ENCODE measurements around the gene ELF1. TPM values are rescaled to one million over a fixed set of nuclear protein-coding genes. Genes with fewer than 3 reads are reported as not detected.
A peak's percentile ranks its signal among the peaks of the same experiment; 100 is the strongest.
"Not testable (repeated sequence)": the region's sequence is repeated elsewhere in the genome, so short reads cannot be mapped to it uniquely, and the experiment has no call there.

The ELF1 gene
- total RNA-seq, 1 experiment from 2014 or later, result 15.3 TPM

DNA sequence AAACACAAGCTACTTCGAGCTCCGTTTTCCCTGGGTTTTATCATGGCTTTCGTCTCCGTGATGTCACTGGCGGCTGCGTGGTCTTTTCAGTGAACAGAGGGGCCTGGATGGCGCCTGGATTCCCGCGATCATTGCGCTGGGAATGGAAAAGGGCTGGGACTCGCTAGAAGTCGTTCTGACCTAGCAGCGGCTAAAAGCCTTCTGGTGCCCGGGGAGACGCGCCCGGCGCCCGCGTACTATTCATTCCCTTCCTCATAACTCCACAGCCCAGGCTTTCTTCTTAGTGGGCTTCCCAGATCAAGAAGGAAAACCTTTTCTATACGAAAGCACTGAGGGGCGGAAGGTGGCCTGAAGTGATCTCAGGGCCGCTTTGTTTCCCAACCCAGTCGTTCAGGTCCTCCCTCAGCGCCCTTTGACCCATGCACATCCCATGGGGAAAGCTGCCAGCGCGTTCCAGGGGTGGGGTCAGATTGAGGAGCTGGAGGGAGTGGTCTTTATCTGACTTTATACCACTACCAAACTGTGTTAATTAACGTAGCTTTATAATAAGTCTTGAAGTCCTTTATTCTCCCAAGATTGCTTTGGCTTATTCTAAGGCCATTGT lies 96.6 kb downstream of the ELF1 start:
- no peaks in the 10 kb centered on the region for H3K27me3 ChIP-seq (ENCODE audit: low read length)
- no peaks in the 10 kb centered on the region for H4K20me1 ChIP-seq (ENCODE audit: low read length)
- no peaks in the 10 kb centered on the region for H3K9me2 ChIP-seq (replicated peaks; ENCODE audit: low read length)
- H3K79me2 ChIP-seq (ENCODE audit: low read length), result peaks cover 25% of the 10 kb centered on the region
- CTCF ChIA-PET, result no interaction called here
- no peaks in the 10 kb centered on the region for H3K9me3 ChIP-seq (ENCODE audit: low read length)
- H3F3A ChIP-seq (ENCODE audit: low read length, unreplicated experiment), result no peaks in the 10 kb centered on the region
- DNase-seq (no peak), ATAC-seq (no peak)
- no peak overlapping the region for H3K9ac ChIP-seq (ENCODE audit: low read length)
- TF ChIP-seq EZH2phosphoT487 (IDR thresholded peaks at IDR 0.05; ENCODE audit: borderline replicate concordance, low read length), result no peak
- TF ChIP-seq EZH2 (IDR thresholded peaks at IDR 0.05; ENCODE audit: low read length, unreplicated experiment), result no peak
- TF ChIP-seq, protein P1, sequence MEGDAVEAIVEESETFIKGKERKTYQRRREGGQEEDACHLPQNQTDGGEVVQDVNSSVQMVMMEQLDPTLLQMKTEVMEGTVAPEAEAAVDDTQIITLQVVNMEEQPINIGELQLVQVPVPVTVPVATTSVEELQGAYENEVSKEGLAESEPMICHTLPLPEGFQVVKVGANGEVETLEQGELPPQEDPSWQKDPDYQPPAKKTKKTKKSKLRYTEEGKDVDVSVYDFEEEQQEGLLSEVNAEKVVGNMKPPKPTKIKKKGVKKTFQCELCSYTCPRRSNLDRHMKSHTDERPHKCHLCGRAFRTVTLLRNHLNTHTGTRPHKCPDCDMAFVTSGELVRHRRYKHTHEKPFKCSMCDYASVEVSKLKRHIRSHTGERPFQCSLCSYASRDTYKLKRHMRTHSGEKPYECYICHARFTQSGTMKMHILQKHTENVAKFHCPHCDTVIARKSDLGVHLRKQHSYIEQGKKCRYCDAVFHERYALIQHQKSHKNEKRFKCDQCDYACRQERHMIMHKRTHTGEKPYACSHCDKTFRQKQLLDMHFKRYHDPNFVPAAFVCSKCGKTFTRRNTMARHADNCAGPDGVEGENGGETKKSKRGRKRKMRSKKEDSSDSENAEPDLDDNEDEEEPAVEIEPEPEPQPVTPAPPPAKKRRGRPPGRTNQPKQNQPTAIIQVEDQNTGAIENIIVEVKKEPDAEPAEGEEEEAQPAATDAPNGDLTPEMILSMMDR (conservative IDR thresholded peaks at IDR 0.05; ENCODE audit: low read depth, low read length), result no peak
- no peak overlapping the region for H3K4me3 ChIP-seq (ENCODE audit: low read length)
- peaks cover 7% of the 10 kb centered on the region for H3K4me1 ChIP-seq (ENCODE audit: insufficient read depth, low read length)
- BruUV-seq (replicated peaks), result no TSS peak
- H2AFZ ChIP-seq (ENCODE audit: low read length), result no peak overlapping the region
- no peak overlapping the region for H3K27ac ChIP-seq (ENCODE audit: low read length)
- H3K36me3 ChIP-seq (ENCODE audit: low read depth, low read length), result no peaks in the 10 kb centered on the region
- H3K4me2 ChIP-seq (ENCODE audit: low read length), result no peak overlapping the region
- POLR2A ChIA-PET (ENCODE audit: unreplicated experiment), result no interaction called here
- intact Hi-C loops (cut with micrococcal nuclease), result loop anchor here (5.0 kb wide), 1 partner anchor 145 kb away; no protein-coding TSS in a partner anchor

DNA sequence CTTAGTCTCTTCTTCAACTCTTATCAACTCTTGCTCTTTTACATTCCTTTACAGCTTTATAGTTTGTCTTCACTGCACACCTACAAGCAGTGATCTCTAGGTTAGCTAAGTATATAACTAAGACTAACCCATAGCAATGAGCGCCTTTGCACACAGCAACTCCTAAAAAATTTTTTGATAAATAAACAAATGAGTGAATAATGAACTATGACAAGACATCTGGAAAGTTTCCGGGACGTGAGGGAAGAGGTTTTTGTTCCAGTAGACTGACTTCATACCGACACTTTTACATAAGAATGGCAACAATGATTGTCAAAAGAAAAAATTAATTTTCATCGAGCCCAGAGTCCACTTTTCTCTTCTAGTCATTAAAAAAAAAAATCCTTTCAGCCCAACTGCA lies 98.3 kb downstream of the ELF1 start:
- DNase-seq (peak; percentile 19), ATAC-seq (peak; percentile 26)
- intact Hi-C loops (cut with micrococcal nuclease), result loop anchor here (2.0 to 5.0 kb wide), 2 partner anchors 140 to 144 kb away; partner anchors contain the start of gene WBP4
- H3K9me2 ChIP-seq (replicated peaks; ENCODE audit: low read length), result no peaks in the 10 kb centered on the region
- H4K20me1 ChIP-seq (ENCODE audit: low read length), result no peaks in the 10 kb centered on the region
- H3K9ac ChIP-seq (ENCODE audit: low read length), result peak overlapping the region; percentile 67
- H3K27ac ChIP-seq (ENCODE audit: low read length), result peak overlapping the region; percentile 61; the same call in 1 of the 2 replicates
- no peaks in the 10 kb centered on the region for H3K27me3 ChIP-seq (ENCODE audit: low read length)
- BruUV-seq (replicated peaks), result no TSS peak
- peaks cover 7% of the 10 kb centered on the region for H3K4me1 ChIP-seq (ENCODE audit: insufficient read depth, low read length)
- no peaks in the 10 kb centered on the region for H3F3A ChIP-seq (ENCODE audit: low read length, unreplicated experiment)
- ChIA-PET POLR2A (ENCODE audit: unreplicated experiment) (interaction anchor here (0.6 to 0.7 kb wide), 3 partner anchors 100 to 275 kb away, joined by 3 to 6 read pairs (median 4); no protein-coding TSS in a partner anchor), CTCF (interaction anchor here (0.9 to 1.0 kb wide), 2 partner anchors 66 to 131 kb away, joined by 3 to 5 read pairs; partner anchors contain the start of gene SLC25A15)
- TF ChIP-seq EZH2phosphoT487 (IDR thresholded peaks at IDR 0.05; ENCODE audit: borderline replicate concordance, low read length) (no peak), EZH2 (IDR thresholded peaks at IDR 0.05; ENCODE audit: low read length, unreplicated experiment) (no peak)
- TF ChIP-seq, protein P1 (conservative IDR thresholded peaks at IDR 0.05; ENCODE audit: low read depth, low read length), result no peak
- no peaks in the 10 kb centered on the region for H3K36me3 ChIP-seq (ENCODE audit: low read depth, low read length)
- H3K9me3 ChIP-seq (ENCODE audit: low read length), result no peaks in the 10 kb centered on the region
- H3K4me2 ChIP-seq (ENCODE audit: low read length), result peak overlapping the region; percentile 83
- H3K79me2 ChIP-seq (ENCODE audit: low read length), result peaks cover 31% of the 10 kb centered on the region
- H3K4me3 ChIP-seq (ENCODE audit: low read length), result peak overlapping the region; percentile 84
- H2AFZ ChIP-seq (ENCODE audit: low read length), result peak overlapping the region; percentile 96

DNA sequence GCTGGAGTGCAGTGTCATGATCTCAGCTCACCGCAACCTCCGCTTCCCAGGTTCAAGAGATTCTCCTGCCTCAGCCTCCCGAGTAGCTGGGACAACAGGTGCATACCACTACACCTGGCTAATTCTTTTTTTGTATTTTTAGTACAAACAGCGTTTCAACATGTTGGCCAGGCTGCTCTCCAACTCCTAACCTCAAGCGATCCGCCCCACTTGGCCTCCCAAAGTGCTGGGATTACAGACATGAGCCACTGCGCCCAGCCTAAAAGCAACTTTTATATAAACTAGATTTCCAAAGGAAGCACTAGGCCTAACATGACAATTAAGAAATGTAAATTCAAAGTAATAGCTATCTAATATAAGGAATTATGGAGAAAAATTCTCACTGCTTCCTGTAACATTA lies 99.2 kb downstream of the ELF1 start:
- H2AFZ ChIP-seq (ENCODE audit: low read length); H3K36me3 ChIP-seq (ENCODE audit: low read depth, low read length): not testable (repeated sequence)
- CTCF ChIA-PET, result interaction anchor here (1.0 kb wide), 1 partner anchor 130 kb away, joined by 5 read pairs; the partner anchor contains the start of gene SLC25A15

More for the DNA sequence above, 99.2 kb downstream of the ELF1 start:
- H3K79me2 ChIP-seq (ENCODE audit: low read length), result peaks cover 31% of the 10 kb centered on the region
- ATAC-seq; BruUV-seq (replicated peaks); H3K27me3 ChIP-seq (ENCODE audit: low read length); H3K9me2 ChIP-seq (replicated peaks; ENCODE audit: low read length); DNase-seq; H4K20me1 ChIP-seq (ENCODE audit: low read length); H3K9me3 ChIP-seq (ENCODE audit: low read length); H3K9ac ChIP-seq (ENCODE audit: low read length); H3F3A ChIP-seq (ENCODE audit: low read length, unreplicated experiment); POLR2A ChIA-PET (ENCODE audit: unreplicated experiment); H3K4me1 ChIP-seq (ENCODE audit: insufficient read depth, low read length); H3K27ac ChIP-seq (ENCODE audit: low read length): not testable (repeated sequence)
- peak overlapping the region; percentile 84 for H3K4me3 ChIP-seq (ENCODE audit: low read length)
- intact Hi-C loops (cut with micrococcal nuclease), result loop anchor here (2.0 to 5.0 kb wide), 2 partner anchors 141 to 143 kb away; partner anchors contain the start of gene WBP4
- H3K4me2 ChIP-seq (ENCODE audit: low read length), result peak overlapping the region; percentile 83

Measured in PC-3 (cell line).